GM19438 (cell line): ENCODE results near the gene ALS2CL.
"Not testable (repeated sequence)": the region's sequence is repeated elsewhere in the genome, so short reads cannot be mapped to it uniquely, and the experiment has no call there.

ENCODE experiments used
- ATAC-seq: cut with Tn5 transposase; IDR thresholded peaks from one replicate; pipeline ENCODE4 v1.9.1; 2021; ENCODE audit warnings: low read depth; ENCODE audit not compliant: unreplicated experiment

ALS2CL gene, protein sequence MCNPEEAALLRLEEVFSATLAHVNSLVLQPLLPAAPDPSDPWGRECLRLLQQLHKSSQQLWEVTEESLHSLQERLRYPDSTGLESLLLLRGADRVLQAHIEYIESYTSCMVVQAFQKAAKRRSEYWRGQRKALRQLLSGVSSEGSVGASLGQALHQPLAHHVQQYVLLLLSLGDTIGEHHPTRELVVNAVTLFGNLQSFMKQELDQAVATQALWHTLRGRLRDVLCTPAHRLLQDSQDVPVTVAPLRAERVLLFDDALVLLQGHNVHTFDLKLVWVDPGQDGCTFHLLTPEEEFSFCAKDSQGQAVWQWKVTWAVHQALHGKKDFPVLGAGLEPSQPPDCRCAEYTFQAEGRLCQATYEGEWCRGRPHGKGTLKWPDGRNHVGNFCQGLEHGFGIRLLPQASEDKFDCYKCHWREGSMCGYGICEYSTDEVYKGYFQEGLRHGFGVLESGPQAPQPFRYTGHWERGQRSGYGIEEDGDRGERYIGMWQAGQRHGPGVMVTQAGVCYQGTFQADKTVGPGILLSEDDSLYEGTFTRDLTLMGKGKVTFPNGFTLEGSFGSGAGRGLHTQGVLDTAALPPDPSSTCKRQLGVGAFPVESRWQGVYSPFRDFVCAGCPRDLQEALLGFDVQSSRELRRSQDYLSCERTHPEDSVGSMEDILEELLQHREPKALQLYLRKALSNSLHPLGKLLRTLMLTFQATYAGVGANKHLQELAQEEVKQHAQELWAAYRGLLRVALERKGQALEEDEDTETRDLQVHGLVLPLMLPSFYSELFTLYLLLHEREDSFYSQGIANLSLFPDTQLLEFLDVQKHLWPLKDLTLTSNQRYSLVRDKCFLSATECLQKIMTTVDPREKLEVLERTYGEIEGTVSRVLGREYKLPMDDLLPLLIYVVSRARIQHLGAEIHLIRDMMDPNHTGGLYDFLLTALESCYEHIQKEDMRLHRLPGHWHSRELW

DNA sequence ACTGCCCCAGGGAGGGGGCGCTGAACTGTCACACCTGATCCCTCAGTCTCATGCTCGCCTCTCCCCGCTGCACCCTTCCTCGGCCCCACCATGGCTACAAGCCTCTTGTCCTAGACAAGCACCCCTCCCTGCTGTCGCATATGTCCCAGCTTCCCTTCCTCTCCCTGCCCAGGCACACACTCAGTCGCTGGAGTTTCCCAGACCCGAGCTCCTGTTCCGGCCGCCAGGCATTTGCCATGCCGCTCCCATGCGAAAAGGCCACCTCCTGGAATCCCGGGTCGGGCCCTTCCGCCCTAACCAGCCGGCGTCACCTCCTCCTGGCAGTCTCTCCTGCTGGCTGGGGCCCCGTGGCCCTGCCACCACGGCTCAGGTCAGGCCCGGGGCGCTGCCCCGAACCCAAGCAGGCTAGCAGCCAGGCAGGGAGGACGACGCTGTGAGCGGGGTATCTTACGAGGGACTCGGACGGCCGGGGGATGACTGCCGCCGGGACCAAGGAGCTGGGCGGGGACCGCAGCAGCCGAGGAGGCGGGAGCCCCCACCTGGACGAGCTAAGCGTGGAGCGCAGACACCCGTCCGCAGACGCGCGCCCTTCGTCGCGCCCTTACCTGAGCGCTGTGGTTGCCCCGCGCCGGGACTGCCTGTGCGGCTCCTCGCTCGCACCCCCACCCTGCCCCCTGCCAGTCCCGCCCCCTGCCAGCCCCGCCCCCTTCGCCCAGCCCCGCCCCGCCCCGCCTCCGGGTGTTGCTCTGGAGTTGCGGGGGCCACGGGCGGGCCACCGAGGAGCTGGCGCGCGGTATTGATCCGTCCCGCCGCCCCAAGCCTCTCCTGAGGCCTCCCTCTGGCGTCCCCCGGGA is at the start of gene ALS2CL:
Gene ALS2CL (minus strand): TSS at position 642 of the 854 bp plus-strand sequence. CDS start 4,239 bp downstream, outside the sequence.
- no peak for ATAC-seq

DNA sequence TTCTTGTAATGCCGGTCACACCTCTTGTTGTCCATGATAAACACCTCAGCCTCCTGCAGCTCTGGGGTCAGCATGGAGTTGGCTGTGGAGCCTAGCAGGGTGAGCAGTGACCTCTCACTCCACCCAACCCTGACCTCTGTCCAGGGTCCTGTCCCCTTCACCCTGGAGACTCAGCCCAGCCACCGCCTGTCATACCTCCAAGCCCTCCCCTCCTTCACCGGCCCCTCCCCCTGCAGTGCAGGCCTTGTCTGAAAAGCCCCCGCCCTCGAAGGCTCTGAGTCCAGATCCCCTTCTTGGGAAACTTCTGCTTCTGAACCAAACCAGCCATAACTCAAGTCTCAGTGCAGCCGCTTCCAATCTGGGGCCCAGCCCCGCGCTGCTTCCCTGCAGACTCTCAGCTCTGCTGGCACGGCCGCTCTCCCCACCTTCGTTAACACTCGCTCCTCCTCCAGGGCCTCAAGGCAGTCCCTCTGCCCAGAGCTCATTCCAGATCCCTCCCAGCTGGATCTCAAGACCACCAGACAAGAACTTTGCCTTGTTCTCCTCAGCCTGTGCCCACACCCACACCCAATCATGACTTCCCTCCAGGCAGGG is 49.6 kb upstream of the ALS2CL start:
- no peak for ATAC-seq

GRCh38 chr3:46739565-46739964 is 46.1 kb upstream of the ALS2CL start:
- not testable (repeated sequence) for ATAC-seq

DNA sequence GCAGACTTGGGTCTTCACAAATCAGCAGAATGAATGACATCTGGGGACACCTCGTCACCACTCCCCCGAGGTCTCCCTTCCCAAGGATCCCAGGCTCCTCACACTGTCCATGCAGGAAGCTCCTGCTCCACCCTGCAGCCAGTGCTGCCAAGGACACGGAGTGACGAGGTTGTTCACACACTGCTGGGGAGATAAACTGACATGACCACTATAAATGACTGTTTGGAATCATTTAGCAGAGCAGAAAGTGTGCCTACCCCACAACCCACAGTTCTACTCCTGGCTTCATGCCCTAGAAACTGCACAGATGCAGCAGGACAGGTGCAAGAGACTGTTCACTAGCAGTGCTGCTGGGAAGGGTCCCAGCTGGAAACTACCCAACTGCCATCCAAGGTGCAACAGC is 43.9 kb upstream of the ALS2CL start:
- ATAC-seq = no peak

- ATAC-seq = no peak
These were observed 42.8 kb upstream of the ALS2CL start for GRCh38 chr3:46736006-46736872.

- ATAC-seq = no peak
These were observed 41.3 kb upstream of the ALS2CL start for GRCh38 chr3:46734773-46735172.

- ATAC-seq = no peak
These were observed 39.7 kb upstream of the ALS2CL start for GRCh38 chr3:46733026-46733800.

DNA sequence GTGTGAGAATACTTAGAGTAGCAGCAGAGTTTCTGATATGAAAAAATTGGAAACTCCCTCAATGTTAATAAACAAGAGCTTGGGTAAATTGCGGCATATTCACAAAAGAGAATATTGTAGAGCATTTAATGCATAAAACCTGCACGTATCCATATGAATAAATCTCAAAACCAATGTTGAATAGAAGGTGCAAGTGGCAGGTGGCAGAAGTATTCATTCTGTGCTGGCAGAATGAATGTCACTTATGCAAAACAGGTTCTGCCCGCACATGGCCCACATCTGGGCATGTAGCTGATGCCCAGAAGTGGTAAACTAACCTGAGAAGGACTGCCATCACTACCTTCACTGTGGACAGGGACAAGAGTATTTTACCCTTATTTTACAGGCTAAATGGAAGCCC is 38.3 kb upstream of the ALS2CL start:
- ATAC-seq = no peak

GRCh38 chr3:46730819-46731218 is 37.3 kb upstream of the ALS2CL start:
- ATAC-seq = no peak

DNA sequence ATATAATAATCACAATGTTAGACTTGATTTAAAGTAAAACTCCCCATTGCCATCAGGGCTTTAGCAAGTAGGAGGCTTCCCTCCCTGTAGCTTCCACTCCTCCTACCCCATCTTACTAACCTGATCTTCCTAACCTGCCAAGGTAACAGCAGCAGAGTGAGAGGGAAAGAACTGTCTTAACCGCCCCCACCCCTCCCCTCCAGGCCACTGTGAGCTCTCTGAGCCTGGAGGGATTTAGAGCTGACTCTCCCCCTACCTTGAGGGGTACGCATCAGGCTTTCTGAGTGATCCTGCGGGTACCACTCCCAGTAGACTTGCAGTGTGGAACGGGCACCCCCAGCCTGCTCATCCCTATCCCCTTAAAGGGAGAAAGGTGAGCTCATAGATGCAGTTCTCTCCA is 35.6 kb upstream of the ALS2CL start:
- no peak for ATAC-seq

DNA sequence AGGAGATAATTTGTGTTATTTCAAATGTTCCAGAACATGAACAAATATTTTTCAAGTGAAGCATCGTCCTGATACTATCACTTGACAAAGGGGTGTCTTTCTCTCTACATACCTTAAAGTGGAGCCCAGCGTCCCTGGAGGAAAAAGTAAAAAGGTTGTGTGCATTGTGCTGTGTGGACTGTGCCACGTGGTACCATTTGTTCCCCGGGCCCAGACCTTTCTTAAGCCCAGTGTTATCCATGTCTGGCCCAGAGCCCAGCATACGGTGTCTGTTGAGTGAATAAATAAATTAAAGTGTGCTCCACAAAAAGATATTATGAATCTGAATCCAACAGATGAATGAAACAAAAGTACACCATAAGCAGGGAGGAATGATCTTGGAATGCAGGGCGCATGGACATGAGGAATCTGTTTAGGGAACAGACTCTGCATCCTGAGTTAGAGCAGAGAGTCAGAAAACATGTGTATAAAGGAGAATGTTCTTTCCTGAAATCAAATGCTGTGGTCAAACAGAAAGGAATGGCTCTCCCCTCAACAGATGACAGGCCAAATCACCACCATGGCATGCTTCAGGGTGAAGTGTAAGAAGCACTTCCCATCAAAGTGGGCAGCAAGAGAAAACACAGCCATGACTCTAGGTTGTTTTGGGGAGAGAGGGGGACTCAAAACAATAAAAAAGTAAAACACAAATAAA is 32.3 kb upstream of the ALS2CL start:
- no peak for ATAC-seq

GRCh38 chr3:46724424-46724823 is 30.9 kb upstream of the ALS2CL start:
- no peak for ATAC-seq

GRCh38 chr3:46722443-46722842 is 29.0 kb upstream of the ALS2CL start:
- no peak for ATAC-seq

GRCh38 chr3:46721009-46721408 is 27.5 kb upstream of the ALS2CL start:
- ATAC-seq = no peak

- ATAC-seq = no peak
These were observed 26.3 kb upstream of the ALS2CL start for GRCh38 chr3:46719735-46720271.

GRCh38 chr3:46719044-46719565 is 25.6 kb upstream of the ALS2CL start:
- ATAC-seq = no peak

GRCh38 chr3:46717447-46718231 is 24.2 kb upstream of the ALS2CL start, which contains the start of gene PRSS50:
Gene PRSS50, minus strand, starts transcription at chr3:46717869. Its CDS starts 45 bp downstream, at chr3:46717824.
- ATAC-seq = no peak
